SK-N-SH (cell line): Measurements from ENCODE around the gene AARS2. TPM values are rescaled to one million over a fixed set of nuclear protein-coding genes. Genes with fewer than 3 reads are reported as not detected.

Source experiments
- CTCF ChIA-PET: fragments of 300-600, 350-600 bp; formaldehyde crosslinking; extraction: SDS; loops from one replicate; lab custom pipeline; 2021; lab: Yijun Ruan, JAX
- POLR2A ChIA-PET: fragments of 350-600 bp; sonication (Branson Sonifier 250); formaldehyde crosslinking; extraction: SDS; loops from one replicate; lab custom pipeline; 2020; ENCODE audit warnings: antibody characterized with exemption, inconsistent platforms; lab: Yijun Ruan, JAX
- DNase-seq: peaks from one replicate; pipeline ENCODE4 v3.0.0; 2012
- H2AFZ ChIP-seq: fragments of 200-600 bp; sonication (generic); 2 replicates; pipeline ENCODE4 v1.8.1; 2016; ENCODE audit warnings: antibody characterized with exemption, mild to moderate bottlenecking, low read depth
- H3F3A ChIP-seq: fragments of 200-600 bp; sonication (generic); replicated peaks from 2 replicates; pipeline ENCODE3; 2016; ENCODE audit warnings: antibody characterized with exemption, mild to moderate bottlenecking; ENCODE audit not compliant: insufficient read depth
- H3K27ac ChIP-seq, 2 experiments: fragments of 200-500 bp in 1 of 2; fragments of 200-600 bp in 1 of 2; sonication (Bioruptor generic) in 1 of 2; sonication (generic), shearing (Covaris generic) in 1 of 2; 2 replicates each; pipeline versions ENCODE4 v1.5.1 to v1.6.1; 2014 to 2016; ENCODE audit warnings: low read depth in 2 of 2, inconsistent platforms in 1 of 2, low read length in 1 of 2, mild to moderate bottlenecking in 1 of 2, mixed read lengths in 1 of 2
- H3K27me3 ChIP-seq: fragments of 200-600 bp; sonication (generic), shearing (Covaris generic); 2 replicates; pipeline ENCODE4 v1.6.1; 2016; ENCODE audit warnings: mixed run types; ENCODE audit not compliant: insufficient read depth
- H3K36me3 ChIP-seq, 2 experiments: fragments of 200-500 bp in 1 of 2; fragments of 200-600 bp in 1 of 2; sonication (Bioruptor generic) in 1 of 2; sonication (generic) in 1 of 2; replicated peaks in 1 of 2; 2 replicates each; pipeline versions ENCODE3 to v1.5.1; 2014 to 2016; ENCODE audit warnings: low read length in 1 of 2, mild to moderate bottlenecking in 1 of 2; ENCODE audit not compliant: insufficient read depth in 2 of 2, control insufficient read depth in 1 of 2
- H3K4me1 ChIP-seq, 2 experiments: fragments of 200-500 bp in 1 of 2; fragments of 200-600 bp in 1 of 2; sonication (Bioruptor generic) in 1 of 2; sonication (generic), shearing (Covaris generic) in 1 of 2; 2 replicates each; pipeline versions ENCODE4 v1.5.1 to v1.6.1; 2014 to 2016; ENCODE audit warnings: low read depth in 1 of 2, low read length in 1 of 2, mixed run types in 1 of 2; ENCODE audit not compliant: insufficient read depth in 2 of 2, control insufficient read depth in 1 of 2
- H3K4me2 ChIP-seq: fragments of 200-600 bp; sonication (generic), shearing (Covaris generic); 2 replicates; pipeline ENCODE4 v1.6.1; 2017; ENCODE audit warnings: mixed run types
- H3K4me3 ChIP-seq, 2 experiments: fragments of 200-500 bp in 1 of 2; fragments of 200-600 bp in 1 of 2; sonication (Bioruptor generic) in 1 of 2; sonication (generic), shearing (Covaris generic) in 1 of 2; 2 replicates each; pipeline versions ENCODE4 v1.5.1 to v1.8.1; 2014 to 2016; ENCODE audit warnings: low read depth in 2 of 2, inconsistent platforms in 1 of 2, low read length in 1 of 2, mild to moderate bottlenecking in 1 of 2, mixed read lengths in 1 of 2, moderate library complexity in 1 of 2
- H3K79me2 ChIP-seq: fragments of 200-600 bp; sonication (generic); 2 replicates; pipeline ENCODE4 v1.8.1; 2017; ENCODE audit warnings: mild to moderate bottlenecking; ENCODE audit not compliant: insufficient read depth
- H3K9ac ChIP-seq: fragments of 200-600 bp; sonication (generic); 2 replicates; pipeline ENCODE4 v1.6.1; 2017; ENCODE audit warnings: mixed run types
- H3K9me2 ChIP-seq: fragments of 200-600 bp; sonication (generic); 2 replicates; pipeline ENCODE4 v1.6.1; 2017; ENCODE audit warnings: mixed run types
- H3K9me3 ChIP-seq: fragments of 200-600 bp; sonication (generic); 2 replicates; pipeline ENCODE4 v1.6.1; 2017; ENCODE audit warnings: mixed run types, mild to moderate bottlenecking, moderate library complexity
- H4K20me1 ChIP-seq: fragments of 200-600 bp; sonication (generic); 2 replicates; pipeline ENCODE4 v1.6.1; 2017; ENCODE audit warnings: mild to moderate bottlenecking, mixed run types; ENCODE audit not compliant: insufficient read depth
- CTCF ChIP-seq: fragments of 200-600 bp; sonication (generic); IDR thresholded peaks from 2 replicates; pipeline ENCODE4 v1.6.1; 2017; ENCODE audit warnings: antibody characterized with exemption, mild to moderate bottlenecking, moderate library complexity
- ELF1 ChIP-seq: IDR thresholded peaks from 2 replicates; pipeline ENCODE4 v1.4.0; 2012
- EP300 ChIP-seq, 2 experiments: IDR thresholded peaks; 2 replicates each; pipeline versions ENCODE4 v1.4.0 to v1.6.1; 2012; ENCODE audit warnings: borderline replicate concordance in 1 of 2, low read depth in 1 of 2, low read length in 1 of 2
- FOXJ3 ChIP-seq: sonication (generic); formaldehyde crosslinking; IDR thresholded peaks from 2 replicates; pipeline ENCODE4 v1.5.1; 2020; ENCODE audit warnings: mild to moderate bottlenecking, missing genetic modification reagents
- FOXM1 ChIP-seq: IDR thresholded peaks from 2 replicates; pipeline ENCODE4 v1.4.0; 2012; ENCODE audit warnings: low read depth, mild to moderate bottlenecking
- JUND ChIP-seq: IDR thresholded peaks from 2 replicates; pipeline ENCODE4 v1.4.0; 2012
- MXI1 ChIP-seq: IDR thresholded peaks from 2 replicates; pipeline ENCODE4 v1.6.1; 2012; ENCODE audit warnings: mild to moderate bottlenecking, low read depth, low read length, improper control_type of control experiment
- WGBS: methylation state at CpG from one replicate; pipeline ENCODE4 v1.1.6; 2017; ENCODE audit warnings: low lambda C conversion rate; 5-methylcytosine and 5-hydroxymethylcytosine counted together
- polyA plus RNA-seq, 3 experiments: library from polyadenylated mRNA; depleted of rRNA; stranded (reverse); fragments of >200 nt; gene quantifications; 2 replicates each; pipeline ENCODE4 v1.2.3, GENCODE V29; 2012

The AARS2 gene
- polyA plus RNA-seq, 1 of the 3 experiments (the other 2 are of a cell fraction), result 9.5 TPM

GRCh38 chr6:44264154-44265006 is 48.8 kb downstream of the AARS2 start:
- ChIA-PET CTCF (interaction anchor here (0.7 to 9.1 kb wide), 15 partner anchors 9 to 168 kb away, joined by 3 to 220 read pairs (median 5); partner anchors contain the start of genes AARS2, SLC35B2 and SPATS1), POLR2A (interaction anchor here (0.7 to 1.2 kb wide), 2 partner anchors 9 to 18 kb away, joined by 3 to 4 read pairs; partner anchors contain the start of gene HSP90AB1)
- peak overlapping the region; percentile 72; the same call in 1 of the 2 replicates for H2AFZ ChIP-seq
- H3K4me1 ChIP-seq, result peaks cover 16 to 31% of the 10 kb centered on the region in 2 experiments; a peak in 2 of 4 replicates
- DNase-seq, result peak; percentile 27
- no peak for TF ChIP-seq CTCF
- TF ChIP-seq MXI1, result peak; percentile 81; the same call in 1 of the 2 replicates
- peak overlapping the region; percentile 94 for H3K4me2 ChIP-seq
- peaks cover 21% of the 10 kb centered on the region; the same call in 1 of the 2 replicates for H3K79me2 ChIP-seq
- H3F3A ChIP-seq, result peaks cover 5% of the 10 kb centered on the region
- no peaks in the 10 kb centered on the region for H3K9me3 ChIP-seq
- H3K27ac ChIP-seq, result peak overlapping the region in 1 of 2 experiments; percentile 56; a peak in 2 of 4 replicates
- H3K27me3 ChIP-seq, result peaks cover 13% of the 10 kb centered on the region
- WGBS, result 8% methylated on average over 9 of the region's 13 CpGs
- no peaks in the 10 kb centered on the region for H4K20me1 ChIP-seq
- H3K9me2 ChIP-seq, result no peaks in the 10 kb centered on the region
- peaks cover 0 to 10% of the 10 kb centered on the region in 2 experiments for H3K36me3 ChIP-seq
- peak overlapping the region; percentile 80 for H3K9ac ChIP-seq
- H3K4me3 ChIP-seq, result peak overlapping the region; percentile 74 to 89

DNA sequence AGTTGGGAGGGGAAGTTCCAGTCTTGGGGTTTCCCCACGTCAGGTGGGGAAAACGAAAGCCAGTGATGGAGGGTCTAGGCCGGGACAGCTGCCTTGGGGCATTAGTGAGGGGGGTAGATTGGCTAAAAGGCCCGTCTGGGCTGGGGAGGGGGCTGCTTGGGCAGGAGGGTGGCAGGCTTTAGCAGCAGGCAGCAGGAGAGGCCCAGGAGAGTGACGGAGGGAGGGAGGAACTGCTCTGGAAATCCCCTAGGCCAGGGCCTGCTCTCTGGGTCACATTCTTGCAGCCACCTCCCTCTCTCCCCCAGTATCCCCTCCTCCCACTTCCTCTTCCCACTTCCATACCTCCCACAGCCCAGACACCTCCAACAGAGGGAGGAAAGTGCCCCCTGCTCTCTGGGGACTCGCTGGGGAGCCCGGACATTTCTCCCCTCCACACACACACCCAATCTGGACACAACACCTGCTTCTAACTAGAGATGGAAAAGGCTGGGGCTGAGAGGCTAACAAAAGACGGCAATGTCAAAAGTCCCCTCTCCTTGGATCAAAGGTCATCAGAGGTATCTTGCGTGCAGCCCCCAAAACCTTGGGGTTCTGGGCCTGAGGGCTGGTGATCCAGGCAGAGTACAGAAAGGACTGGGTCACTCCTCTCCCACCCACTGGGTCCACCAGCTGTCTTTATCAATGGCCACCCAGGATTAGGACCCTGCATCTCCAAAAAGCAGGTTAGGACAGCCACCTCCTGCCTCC is 49.6 kb downstream of the AARS2 start:
- no peak for DNase-seq

More for the DNA sequence above, 49.6 kb downstream of the AARS2 start:
- H3K9me2 ChIP-seq, result no peaks in the 10 kb centered on the region
- 54% methylated on average over 9 of the region's 9 CpGs for WGBS
- H3K79me2 ChIP-seq, result peaks cover 21% of the 10 kb centered on the region; the same call in 1 of the 2 replicates
- TF ChIP-seq ELF1 (no peak), FOXM1 (no peak), EP300 (IDR thresholded peaks at IDR 0.05; ENCODE audit: borderline replicate concordance in 1 of 2, low read depth in 1 of 2, low read length in 1 of 2) (no peak), JUND (no peak), FOXJ3 (CRISPR knock-in tag) (no peak)
- TF ChIP-seq, all 33 proteins: peak for 0
- Histone ChIP-seq H2AFZ (no peak overlapping the region), H3K4me3 (peak overlapping the region; percentile 74 to 89; a peak in 3 of 4 replicates), H3K9me3 (no peaks in the 10 kb centered on the region), H3K27ac (no peak overlapping the region), H3K9ac (peak overlapping the region; percentile 80; the same call in 1 of the 2 replicates), H3F3A (peaks cover 7% of the 10 kb centered on the region), H4K20me1 (no peaks in the 10 kb centered on the region), H3K4me2 (peak overlapping the region; percentile 94), H3K36me3 (peaks cover 0 to 10% of the 10 kb centered on the region in 2 experiments), H3K27me3 (peaks cover 4% of the 10 kb centered on the region; the same call in 1 of the 2 replicates), H3K4me1 (peaks cover 16 to 30% of the 10 kb centered on the region in 2 experiments; a peak in 2 of 4 replicates)
- POLR2A ChIA-PET, result no interaction called here
- CTCF ChIA-PET, result interaction anchor here (0.8 to 9.1 kb wide), 9 partner anchors 8 to 167 kb away, joined by 3 to 220 read pairs (median 7); partner anchors contain the start of genes AARS2 and SLC35B2
